Tibial artery (tissue), 4 donors: Measurements from ENCODE around the gene AUNIP.

Experiments
- DNase-seq, 2 donors: peaks; one replicate each; pipeline ENCODE4 v3.0.0-alpha.2; 2019
- H3K27ac ChIP-seq, 2 donors: fragments of 200-600 bp; sonication (generic) in 1 of 2; 1 replicate in 1 of 2; 2 replicates in 1 of 2; pipeline ENCODE4 v1.5.1; 2018 to 2019; ENCODE audit warnings: mild to moderate bottlenecking in 1 of 2
- H3K27me3 ChIP-seq, 2 donors: fragments of 200-600 bp; sonication (generic) in 1 of 2; one replicate each; pipeline versions ENCODE4 v1.5.1 to v1.6.0; 2016 to 2019
- H3K36me3 ChIP-seq, 3 donors: fragments of 200-600 bp; sonication (generic) in 2 of 3; one replicate each; pipeline ENCODE4 v1.5.1; 2016 to 2019; ENCODE audit warnings: mild to moderate bottlenecking in 2 of 3
- H3K4me1 ChIP-seq, 4 donors: fragments of 200-600 bp; sonication (generic) in 2 of 4; 1 replicate in 3 of 4; 2 replicates in 1 of 4; pipeline ENCODE4 v1.5.1; 2016 to 2019
- H3K4me3 ChIP-seq, 2 donors: fragments of 200-600 bp; sonication (generic) in 1 of 2; 1 replicate in 1 of 2; 2 replicates in 1 of 2; pipeline ENCODE4 v1.5.1; 2018 to 2019; ENCODE audit warnings: mild to moderate bottlenecking in 2 of 2
- H3K9me3 ChIP-seq, 3 donors: fragments of 200-600 bp; sonication (generic) in 1 of 3; one replicate each; pipeline ENCODE4 v1.5.1; 2016 to 2019
- intact Hi-C: fragments of 100-400 bp; cut with DNase I; formaldehyde crosslinking; loops from one replicate; pipeline ENCODE4 v1.15.0; 2023; ENCODE audit warnings: low total_unique reads
- TF ChIP-seq, protein P1 (sequence below), 2 experiments: fragments of 200-600 bp in 1 of 2; fragments of 450-650 bp in 1 of 2; IDR thresholded peaks; one replicate each; pipeline ENCODE4 v1.5.1; 2017 to 2019; ENCODE audit warnings: antibody characterized with exemption in 2 of 2, mild to moderate bottlenecking in 1 of 2, moderate library complexity in 1 of 2

Gene AUNIP

DNA sequence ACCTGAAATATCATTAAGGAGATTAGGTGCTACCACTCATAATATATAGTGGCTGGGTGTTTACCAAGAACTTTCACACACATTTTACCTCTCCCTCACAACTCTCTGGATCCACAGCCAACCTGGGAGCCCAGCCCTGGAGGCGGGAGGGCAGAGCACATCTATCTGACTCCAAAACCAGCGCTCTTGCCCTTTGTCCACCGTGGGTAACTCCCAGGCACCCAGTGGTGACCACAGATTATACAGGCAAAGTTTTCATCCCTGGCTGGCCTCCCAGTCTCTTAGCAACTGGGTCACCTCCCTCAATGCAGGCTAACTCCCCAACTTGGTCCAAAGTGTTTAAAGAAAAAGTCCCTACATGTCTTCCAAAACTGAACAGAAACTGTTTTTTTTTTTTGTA is 13.9 kb upstream of the AUNIP start:
- TF ChIP-seq, protein P1, sequence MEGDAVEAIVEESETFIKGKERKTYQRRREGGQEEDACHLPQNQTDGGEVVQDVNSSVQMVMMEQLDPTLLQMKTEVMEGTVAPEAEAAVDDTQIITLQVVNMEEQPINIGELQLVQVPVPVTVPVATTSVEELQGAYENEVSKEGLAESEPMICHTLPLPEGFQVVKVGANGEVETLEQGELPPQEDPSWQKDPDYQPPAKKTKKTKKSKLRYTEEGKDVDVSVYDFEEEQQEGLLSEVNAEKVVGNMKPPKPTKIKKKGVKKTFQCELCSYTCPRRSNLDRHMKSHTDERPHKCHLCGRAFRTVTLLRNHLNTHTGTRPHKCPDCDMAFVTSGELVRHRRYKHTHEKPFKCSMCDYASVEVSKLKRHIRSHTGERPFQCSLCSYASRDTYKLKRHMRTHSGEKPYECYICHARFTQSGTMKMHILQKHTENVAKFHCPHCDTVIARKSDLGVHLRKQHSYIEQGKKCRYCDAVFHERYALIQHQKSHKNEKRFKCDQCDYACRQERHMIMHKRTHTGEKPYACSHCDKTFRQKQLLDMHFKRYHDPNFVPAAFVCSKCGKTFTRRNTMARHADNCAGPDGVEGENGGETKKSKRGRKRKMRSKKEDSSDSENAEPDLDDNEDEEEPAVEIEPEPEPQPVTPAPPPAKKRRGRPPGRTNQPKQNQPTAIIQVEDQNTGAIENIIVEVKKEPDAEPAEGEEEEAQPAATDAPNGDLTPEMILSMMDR (IDR thresholded peaks at IDR 0.05): no peak
- H3K36me3 ChIP-seq: peaks cover 3 to 17% (median 6%) of the 10 kb centered on the region in 3 donors
- intact Hi-C loops: no loop called here
- no peak overlapping the region for H3K4me3 ChIP-seq
- no peaks in the 10 kb centered on the region for H3K27me3 ChIP-seq
- no peaks in the 10 kb centered on the region for H3K9me3 ChIP-seq
- DNase-seq: no peak
- no peak overlapping the region for H3K27ac ChIP-seq
- peaks cover 0 to 30% (median 18%) of the 10 kb centered on the region in 4 donors for H3K4me1 ChIP-seq

DNA sequence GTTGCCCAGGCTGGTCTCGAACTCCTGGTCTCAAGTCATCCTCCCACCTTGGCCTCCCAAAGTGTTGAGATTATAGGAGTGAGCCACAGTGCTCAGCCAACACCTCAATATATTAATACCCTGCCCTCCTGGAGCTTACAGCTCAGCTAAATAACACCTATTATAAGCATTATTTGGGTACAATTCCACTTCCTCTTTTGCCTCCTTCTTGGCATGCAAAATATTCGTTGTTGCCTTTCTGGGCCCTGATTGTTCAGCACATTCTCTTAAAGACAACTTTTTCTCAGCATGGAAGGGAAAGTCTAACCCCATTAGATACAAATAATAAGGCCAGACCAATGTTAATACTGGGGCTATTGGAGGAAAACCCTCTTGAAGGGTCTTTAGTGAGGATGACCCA is 13.5 kb upstream of the AUNIP start:
- Histone ChIP-seq H3K4me3 (no peak overlapping the region), H3K9me3 (no peaks in the 10 kb centered on the region), H3K27me3 (no peaks in the 10 kb centered on the region), H3K27ac (no peak overlapping the region), H3K4me1 (peaks cover 0 to 30% (median 18%) of the 10 kb centered on the region in 4 donors), H3K36me3 (peaks cover 3 to 17% (median 6%) of the 10 kb centered on the region in 3 donors)
- TF ChIP-seq, protein P1 (IDR thresholded peaks at IDR 0.05): no peak
- DNase-seq: no peak
- intact Hi-C loops: no loop called here

DNA sequence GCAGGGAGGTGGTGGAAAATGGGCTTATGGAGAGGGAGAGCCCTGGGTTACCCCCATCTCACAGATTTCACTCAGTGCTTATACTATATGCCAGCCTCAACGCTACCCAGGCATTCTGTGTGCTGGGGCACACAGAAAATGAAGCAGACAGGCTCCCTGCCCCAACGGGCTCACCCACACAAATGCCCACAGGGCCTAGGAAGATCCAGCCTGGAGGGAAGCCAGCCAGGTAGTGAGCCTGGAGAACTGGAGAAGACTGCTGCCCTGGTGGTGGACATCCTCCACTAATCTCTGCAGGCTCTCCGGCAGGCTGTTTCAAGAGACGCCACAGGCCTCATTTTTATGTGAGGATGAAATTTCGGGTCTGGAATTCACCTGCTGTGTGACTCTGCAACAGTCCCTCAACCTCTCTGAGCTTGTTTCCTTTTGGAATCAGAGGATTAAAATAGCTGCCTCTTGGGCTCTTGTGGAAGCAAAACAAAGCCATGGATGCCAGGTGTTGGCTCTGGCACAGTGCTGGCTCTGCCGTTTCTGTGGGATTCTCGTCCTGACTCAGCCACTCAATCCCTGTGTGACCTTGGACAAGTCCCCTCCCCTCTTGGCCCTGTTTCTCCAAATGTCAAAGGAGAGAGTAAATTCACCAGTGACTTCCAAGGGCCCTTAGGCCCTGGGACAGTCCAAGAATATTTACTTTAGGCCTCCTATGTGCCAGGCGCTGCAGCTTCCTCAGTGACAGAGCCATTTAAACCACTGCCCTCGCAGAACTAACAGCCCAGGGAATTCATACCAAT is 12.6 kb upstream of the AUNIP start:
- intact Hi-C loops: no loop called here
- no peak for DNase-seq

DNA sequence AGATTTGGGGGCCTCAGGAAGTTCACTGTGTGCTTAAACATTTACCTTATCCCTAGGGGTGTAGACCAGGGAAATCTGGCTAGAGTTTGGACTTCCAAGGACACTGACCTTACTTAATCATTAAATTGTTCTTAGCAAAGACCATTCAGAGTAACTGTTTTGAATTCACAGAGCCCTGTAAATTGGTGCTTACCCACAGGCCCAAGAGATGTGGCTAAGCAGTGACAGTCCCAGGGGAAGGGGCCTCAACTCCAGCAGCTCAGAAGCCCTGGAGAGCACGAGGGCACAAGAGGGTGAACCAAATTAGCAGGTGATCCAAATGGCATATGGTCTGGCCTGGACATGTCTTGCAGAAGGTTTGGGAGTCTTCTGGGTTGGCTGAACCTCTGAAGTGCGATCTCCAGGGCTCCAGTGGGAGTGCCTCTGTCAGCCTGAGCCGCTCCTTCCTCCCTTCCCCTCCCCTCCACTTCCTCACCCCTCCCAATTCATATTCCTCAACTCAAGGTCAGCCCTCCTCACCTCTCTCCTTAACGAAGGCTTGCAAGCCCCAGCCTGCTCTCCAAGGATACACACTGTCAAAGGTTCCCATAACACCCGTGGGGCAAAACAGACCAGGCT is 11.9 kb upstream of the AUNIP start:
- DNase-seq: no peak

More for the DNA sequence above, 12.6 kb upstream of the AUNIP start:
- no peaks in the 10 kb centered on the region for H3K9me3 ChIP-seq
- TF ChIP-seq, protein P1 (IDR thresholded peaks at IDR 0.05): no peak
- peaks cover 0 to 30% (median 18%) of the 10 kb centered on the region in 4 donors for H3K4me1 ChIP-seq
- no peaks in the 10 kb centered on the region for H3K27me3 ChIP-seq
- H3K4me3 ChIP-seq: no peak overlapping the region
- peaks cover 3 to 17% (median 6%) of the 10 kb centered on the region in 3 donors for H3K36me3 ChIP-seq
- no peak overlapping the region for H3K27ac ChIP-seq

DNA sequence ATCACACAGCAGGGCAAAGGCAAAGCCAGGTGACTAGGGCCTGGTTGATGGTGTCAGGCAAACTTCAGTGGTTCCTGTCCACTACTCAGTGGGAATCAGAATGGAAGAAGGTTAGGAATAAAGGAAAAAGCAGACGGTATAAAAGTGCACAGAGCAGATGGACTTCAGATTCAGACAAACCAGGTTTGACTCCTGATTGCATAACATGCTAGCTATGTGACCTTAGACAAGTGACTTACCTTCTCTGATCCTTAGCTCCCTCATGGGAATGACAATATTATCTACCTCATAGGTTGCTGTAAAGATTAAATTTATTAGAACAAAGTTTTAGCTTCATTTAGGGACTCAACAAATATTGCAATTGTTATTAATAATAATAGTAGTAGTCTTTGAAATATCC is 11.4 kb upstream of the AUNIP start:
- H3K4me1 ChIP-seq: peaks cover 0 to 21% (median 13%) of the 10 kb centered on the region in 4 donors
- no peak overlapping the region for H3K4me3 ChIP-seq
- H3K36me3 ChIP-seq: peaks cover 3 to 17% (median 6%) of the 10 kb centered on the region in 3 donors
- no peaks in the 10 kb centered on the region for H3K9me3 ChIP-seq
- TF ChIP-seq, protein P1 (IDR thresholded peaks at IDR 0.05): no peak
- no peaks in the 10 kb centered on the region for H3K27me3 ChIP-seq
- intact Hi-C loops: no loop called here
- DNase-seq: no peak
- no peak overlapping the region for H3K27ac ChIP-seq

More for the DNA sequence above, 11.9 kb upstream of the AUNIP start:
- Histone ChIP-seq H3K4me3 (no peak overlapping the region), H3K27ac (no peak overlapping the region), H3K27me3 (no peaks in the 10 kb centered on the region), H3K9me3 (no peaks in the 10 kb centered on the region), H3K36me3 (peaks cover 3 to 17% (median 6%) of the 10 kb centered on the region in 3 donors), H3K4me1 (peaks cover 0 to 27% (median 18%) of the 10 kb centered on the region in 4 donors)
- TF ChIP-seq, protein P1 (IDR thresholded peaks at IDR 0.05): no peak
- intact Hi-C loops: no loop called here
